Neuronal stem cell (in vitro differentiated cells): Measurements from ENCODE around the gene TUBA8.

ENCODE experiments used
- DNase-seq: peaks from one replicate; pipeline ENCODE4 v3.0.0-alpha.2; 2013; ENCODE audit warnings: low spot score
- H2AFZ ChIP-seq: one replicate; pipeline ENCODE4 v1.6.1; 2013; ENCODE audit warnings: mild to moderate bottlenecking, low read length, inconsistent platforms
- H2AK5ac ChIP-seq: 2 replicates; pipeline ENCODE4 v1.6.1; 2013; ENCODE audit warnings: low read depth, mild to moderate bottlenecking, inconsistent platforms, low read length, moderate library complexity, mixed read lengths
- H2BK120ac ChIP-seq: 2 replicates; pipeline ENCODE4 v1.6.1; 2013; ENCODE audit warnings: low read depth, mild to moderate bottlenecking, inconsistent platforms, low read length, moderate library complexity, mixed read lengths
- H2BK12ac ChIP-seq: one replicate; pipeline ENCODE4 v1.6.1; 2013; ENCODE audit warnings: low read length, inconsistent platforms
- H2BK15ac ChIP-seq: 2 replicates; pipeline ENCODE4 v1.6.1; 2013; ENCODE audit warnings: mild to moderate bottlenecking, low read length, inconsistent platforms, mixed read lengths
- H2BK5ac ChIP-seq: one replicate; pipeline ENCODE4 v1.6.1; 2013; ENCODE audit warnings: inconsistent platforms, mild to moderate bottlenecking, low read length, moderate library complexity
- H3K14ac ChIP-seq: one replicate; pipeline ENCODE4 v1.6.1; 2013; ENCODE audit warnings: low read length, inconsistent platforms
- H3K18ac ChIP-seq: 2 replicates; pipeline ENCODE4 v1.6.1; 2013; ENCODE audit warnings: low read length, inconsistent platforms
- H3K23ac ChIP-seq: 2 replicates; pipeline ENCODE4 v1.6.1; 2013; ENCODE audit warnings: low read depth, mild to moderate bottlenecking, mixed read lengths, low read length, inconsistent platforms; ENCODE audit not compliant: poor library complexity
- H3K27ac ChIP-seq: replicated peaks from 3 replicates; pipeline ENCODE4 v1.5.1; 2013; ENCODE audit warnings: low read length, inconsistent platforms
- H3K27me3 ChIP-seq, 3 experiments: 2 replicates each; pipeline ENCODE4 v1.6.1; 2013; ENCODE audit warnings: low read length in 3 of 3, mild to moderate bottlenecking in 2 of 3, inconsistent platforms in 1 of 3, low read depth in 1 of 3, mixed read lengths in 1 of 3, moderate library complexity in 1 of 3; ENCODE audit not compliant: control insufficient read depth in 3 of 3, insufficient read depth in 3 of 3
- H3K36me3 ChIP-seq, 2 donors: replicated peaks in 1 of 2; 2 replicates each; pipeline ENCODE4 v1.6.1; 2013; ENCODE audit warnings: low read length in 2 of 2; ENCODE audit not compliant: control insufficient read depth in 2 of 2, insufficient read depth in 2 of 2
- H3K4ac ChIP-seq: 2 replicates; pipeline ENCODE4 v1.6.1; 2013; ENCODE audit warnings: inconsistent platforms, mild to moderate bottlenecking, low read length, moderate library complexity
- H3K4me1 ChIP-seq, 2 donors: 1 replicate in 1 of 2; 2 replicates in 1 of 2; pipeline ENCODE4 v1.6.1; 2013; ENCODE audit warnings: low read length in 2 of 2, low read depth in 1 of 2; ENCODE audit not compliant: control insufficient read depth in 2 of 2, insufficient read depth in 1 of 2
- H3K4me2 ChIP-seq: one replicate; pipeline ENCODE4 v1.6.1; 2013; ENCODE audit warnings: mild to moderate bottlenecking, low read length, inconsistent platforms; ENCODE audit not compliant: insufficient read depth, poor library complexity, severe bottlenecking
- H3K4me3 ChIP-seq, 2 donors: 2 replicates each; pipeline ENCODE4 v1.5.1; 2013; ENCODE audit warnings: low read length in 2 of 2, mild to moderate bottlenecking in 2 of 2, inconsistent platforms in 1 of 2, moderate library complexity in 1 of 2
- H3K79me1 ChIP-seq: one replicate; pipeline ENCODE4 v1.6.1; 2013; ENCODE audit warnings: low read depth, mild to moderate bottlenecking, inconsistent platforms, low read length, moderate library complexity
- H3K9ac ChIP-seq: one replicate; pipeline ENCODE4 v1.6.1; 2013; ENCODE audit warnings: mild to moderate bottlenecking, low read depth, low read length, inconsistent platforms; ENCODE audit not compliant: poor library complexity
- H3K9me3 ChIP-seq, 2 donors: replicated peaks in 1 of 2; 2 replicates each; pipeline versions ENCODE3 to v1.6.1; 2013; ENCODE audit warnings: low read length in 2 of 2, mild to moderate bottlenecking in 2 of 2, inconsistent platforms in 1 of 2, low read depth in 1 of 2, mixed read lengths in 1 of 2, moderate library complexity in 1 of 2; ENCODE audit not compliant: control insufficient read depth in 2 of 2, insufficient read depth in 1 of 2
- H4K8ac ChIP-seq: one replicate; pipeline ENCODE4 v1.6.1; 2013; ENCODE audit warnings: low read depth, mild to moderate bottlenecking, inconsistent platforms, low read length, moderate library complexity
- H4K91ac ChIP-seq: one replicate; pipeline ENCODE4 v1.6.1; 2013; ENCODE audit warnings: low read length, low read depth, mild to moderate bottlenecking, inconsistent platforms; ENCODE audit not compliant: poor library complexity
- WGBS, 2 donors: extraction: QIAGEN DNeasy Blood & Tissue Kit; methylation state at CpG; one replicate each; pipeline ENCODE4 v1.1.7; 2013; ENCODE audit warnings: missing lambda C conversion rate in 2 of 2, mixed read lengths in 1 of 2; ENCODE audit not compliant: insufficient read length in 2 of 2, insufficient replicate concordance in 1 of 2; ENCODE audit errors: extremely low coverage in 2 of 2; 5-methylcytosine and 5-hydroxymethylcytosine counted together

TUBA8 gene

DNA sequence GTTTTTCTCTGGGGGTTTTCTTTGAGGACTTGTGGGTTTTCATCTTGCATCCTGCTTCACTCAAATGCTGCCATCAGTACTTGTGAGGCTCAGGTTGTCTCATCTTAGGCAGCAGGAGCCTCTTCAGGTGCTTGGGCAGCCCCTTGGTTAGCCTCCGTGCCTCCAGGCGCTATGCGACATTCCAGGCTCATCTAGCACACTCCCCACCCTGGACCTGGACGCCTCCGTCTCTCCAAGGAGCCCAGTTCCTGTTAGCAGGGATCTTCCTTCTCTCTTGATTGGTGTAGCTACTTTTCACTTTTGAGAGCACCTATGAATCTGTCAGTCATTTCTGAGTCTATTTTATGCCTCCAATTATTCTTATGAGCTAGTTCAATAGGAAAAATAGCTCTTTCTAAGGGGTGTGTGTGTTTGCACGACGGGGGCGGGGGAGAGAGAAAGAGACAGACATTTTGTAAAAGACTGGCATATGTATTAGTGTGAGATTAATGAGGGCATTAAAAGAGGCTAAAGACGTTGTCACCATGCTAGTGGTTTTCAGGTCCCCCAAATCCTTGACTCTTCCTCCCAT lies 7.8 kb downstream of the TUBA8 start:
- Histone ChIP-seq H4K8ac (no peak overlapping the region), H3K27ac (no peak overlapping the region), H2BK120ac (no peak overlapping the region), H2BK5ac (no peak overlapping the region), H3K4me2 (no peak overlapping the region), H2AK5ac (no peak overlapping the region), H3K4ac (no peak overlapping the region), H3K18ac (no peak overlapping the region), H3K23ac (no peak overlapping the region), H3K4me1 (peaks cover 9 to 11% of the 10 kb centered on the region in 2 donors), H3K9me3 (no peaks in the 10 kb centered on the region), H4K91ac (no peak overlapping the region), H3K36me3 (no peaks in the 10 kb centered on the region), H3K79me1 (no peaks in the 10 kb centered on the region), H2AFZ (no peak overlapping the region), H2BK15ac (no peak overlapping the region), H3K27me3 (no peaks in the 10 kb centered on the region), H3K14ac (no peak overlapping the region), H3K4me3 (no peak overlapping the region), H3K9ac (no peak overlapping the region), H2BK12ac (no peak overlapping the region)
- DNase-seq: no peak
- WGBS, 2 donors: no CpG with 5 or more reads among the region's 9 CpGs

DNA sequence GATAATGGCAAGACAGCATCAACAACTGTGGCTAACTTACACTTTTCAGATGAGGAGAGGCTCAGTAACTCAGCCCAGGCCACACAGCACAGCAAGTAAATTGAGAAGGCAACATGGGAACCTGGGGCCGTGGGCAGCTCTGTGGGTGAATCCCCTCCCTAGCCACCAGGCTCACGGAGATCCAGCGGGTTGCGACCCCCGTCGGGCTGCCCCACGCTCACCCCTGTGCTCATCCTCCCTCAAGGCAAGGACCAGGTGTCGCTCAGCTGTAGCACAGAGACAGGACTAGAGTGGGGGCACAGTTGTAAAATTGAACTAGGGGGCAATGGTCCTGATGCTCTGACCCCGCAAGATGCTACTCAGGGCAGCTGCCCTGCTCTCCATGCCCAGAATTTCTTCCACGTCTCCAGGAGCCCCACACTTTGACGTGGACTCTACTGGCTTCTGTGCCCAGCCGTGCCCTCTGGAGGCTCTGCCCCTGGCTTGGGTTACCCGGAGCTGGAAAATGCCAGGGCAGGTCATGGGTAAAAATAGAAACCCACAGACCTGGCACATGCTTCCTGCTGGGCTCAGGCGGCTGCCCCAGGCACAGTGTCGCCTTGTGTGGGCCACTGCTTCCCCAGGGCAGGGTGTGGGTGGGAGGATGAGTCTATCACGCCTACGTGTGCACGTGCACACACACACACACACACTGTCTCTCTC lies 9.0 kb downstream of the TUBA8 start:
- H2AK5ac ChIP-seq: no peak overlapping the region
- no peak overlapping the region for H4K91ac ChIP-seq
- H3K36me3 ChIP-seq: no peaks in the 10 kb centered on the region
- H3K27me3 ChIP-seq: no peaks in the 10 kb centered on the region
- no peaks in the 10 kb centered on the region for H3K9me3 ChIP-seq
- no peak overlapping the region for H3K9ac ChIP-seq
- no peak overlapping the region for H3K27ac ChIP-seq
- no peak overlapping the region for H3K4ac ChIP-seq
- no peaks in the 10 kb centered on the region for H3K79me1 ChIP-seq
- H3K23ac ChIP-seq: no peak overlapping the region
- no peak overlapping the region for H4K8ac ChIP-seq
- H3K14ac ChIP-seq: no peak overlapping the region
- no peak overlapping the region for H2BK15ac ChIP-seq
- H2BK120ac ChIP-seq: no peak overlapping the region
- no peak overlapping the region for H2AFZ ChIP-seq
- no peak overlapping the region for H2BK12ac ChIP-seq
- H3K4me1 ChIP-seq: peaks cover 9 to 11% of the 10 kb centered on the region in 2 donors
- H2BK5ac ChIP-seq: no peak overlapping the region
- no peak for DNase-seq
- H3K18ac ChIP-seq: no peak overlapping the region
- WGBS, 2 donors: no CpG with 5 or more reads among the region's 18 CpGs
- H3K4me2 ChIP-seq: no peak overlapping the region
- H3K4me3 ChIP-seq: no peak overlapping the region

DNA sequence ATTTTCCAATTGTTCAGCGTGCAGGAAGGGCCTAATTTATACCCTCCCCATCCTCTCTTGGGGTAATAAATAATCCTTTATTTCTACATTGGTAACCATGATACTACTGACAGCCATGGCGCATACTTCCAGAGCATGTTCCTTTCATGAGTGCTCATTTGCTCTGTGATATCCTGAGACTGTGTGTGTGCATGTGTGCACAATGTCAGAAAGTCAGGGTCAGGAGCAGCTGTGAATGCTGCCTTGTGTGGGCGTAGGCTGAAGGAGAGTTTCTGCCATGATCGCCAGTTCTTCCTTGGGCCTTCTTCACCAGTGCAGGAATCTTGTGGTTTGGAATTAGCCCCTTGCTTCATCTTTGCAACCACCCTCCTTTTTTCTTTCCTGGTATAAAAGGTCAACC lies 10.2 kb downstream of the TUBA8 start:
- H3K14ac ChIP-seq: no peak overlapping the region
- H3K79me1 ChIP-seq: no peaks in the 10 kb centered on the region
- no peak overlapping the region for H4K91ac ChIP-seq
- no peak overlapping the region for H3K27ac ChIP-seq
- no peak overlapping the region for H3K4me2 ChIP-seq
- H3K9ac ChIP-seq: no peak overlapping the region
- no peak overlapping the region for H2AFZ ChIP-seq
- H2BK12ac ChIP-seq: no peak overlapping the region
- no peak overlapping the region for H3K23ac ChIP-seq
- no CpG with 5 or more reads among the region's 4 CpGs for WGBS, 2 donors
- peak overlapping the region; percentile 78 for H2AK5ac ChIP-seq
- H2BK120ac ChIP-seq: no peak overlapping the region
- H3K4me3 ChIP-seq: no peak overlapping the region
- no peaks in the 10 kb centered on the region for H3K27me3 ChIP-seq
- no peaks in the 10 kb centered on the region for H3K36me3 ChIP-seq
- no peak overlapping the region for H4K8ac ChIP-seq
- H3K4ac ChIP-seq: no peak overlapping the region
- no peak overlapping the region for H2BK15ac ChIP-seq
- DNase-seq: no peak
- no peaks in the 10 kb centered on the region for H3K9me3 ChIP-seq
- no peak overlapping the region for H2BK5ac ChIP-seq
- H3K4me1 ChIP-seq: peaks cover 9% of the 10 kb centered on the region in 2 donors
- no peak overlapping the region for H3K18ac ChIP-seq

DNA sequence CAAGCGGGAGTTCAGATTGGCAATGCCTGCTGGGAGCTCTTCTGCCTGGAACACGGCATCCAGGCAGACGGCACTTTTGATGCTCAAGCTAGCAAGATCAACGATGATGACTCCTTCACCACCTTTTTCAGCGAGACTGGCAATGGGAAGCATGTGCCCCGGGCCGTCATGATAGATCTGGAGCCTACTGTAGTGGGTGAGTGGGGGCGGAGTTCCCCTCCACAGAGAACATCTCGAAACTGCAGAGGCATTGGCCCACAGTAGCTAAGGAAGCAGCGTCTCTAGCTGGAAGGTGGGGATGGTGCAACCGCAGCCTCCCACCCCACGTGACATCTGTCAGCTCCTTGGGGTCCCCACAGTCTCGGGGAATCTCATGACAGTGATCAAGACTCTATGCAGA lies 10.9 kb downstream of the TUBA8 start:
- H3K18ac ChIP-seq: no peak overlapping the region
- H3K27me3 ChIP-seq: no peaks in the 10 kb centered on the region
- H3K4me2 ChIP-seq: no peak overlapping the region
- peak overlapping the region; percentile 78 for H2AK5ac ChIP-seq
- H3K4me1 ChIP-seq: peaks cover 9% of the 10 kb centered on the region in 2 donors
- no peaks in the 10 kb centered on the region for H3K79me1 ChIP-seq
- no peak overlapping the region for H3K4me3 ChIP-seq
- H4K8ac ChIP-seq: no peak overlapping the region
- no peak overlapping the region for H2BK120ac ChIP-seq
- no CpG with 5 or more reads among the region's 13 CpGs for WGBS, 2 donors
- no peak overlapping the region for H3K14ac ChIP-seq
- no peak overlapping the region for H2AFZ ChIP-seq
- no peak for DNase-seq
- peaks cover 0 to 2% of the 10 kb centered on the region in 2 donors for H3K36me3 ChIP-seq
- no peaks in the 10 kb centered on the region for H3K9me3 ChIP-seq
- peak overlapping the region; percentile 51 for H3K23ac ChIP-seq
- no peak overlapping the region for H4K91ac ChIP-seq
- no peak overlapping the region for H3K27ac ChIP-seq
- H3K9ac ChIP-seq: no peak overlapping the region
- peak overlapping the region; percentile 4 for H3K4ac ChIP-seq
- H2BK5ac ChIP-seq: no peak overlapping the region
- H2BK15ac ChIP-seq: peak overlapping the region; percentile 45
- H2BK12ac ChIP-seq: peak overlapping the region; percentile 43
